Measurements from ENCODE around the gene ACBD6.

Gene ACBD6

GRCh38 chr1:180376800-180377199 is 125.6 kb downstream of the ACBD6 start:
- Histone ChIP-seq H3K27me3 (ENCODE audit: insufficient read depth, low read depth) (no peaks in the 10 kb centered on the region), H4K20me1 (ENCODE audit: insufficient read depth) (no peaks in the 10 kb centered on the region), H3K4me1 (ENCODE audit: low read depth, poor library complexity, severe bottlenecking) (peaks cover 13% of the 10 kb centered on the region), H3K27ac (no peak overlapping the region), H3K36me3 (ENCODE audit: insufficient read depth) (no peaks in the 10 kb centered on the region; the same call in 1 of the 2 replicates), H3K79me2 (ENCODE audit: insufficient read depth, low read depth) (peaks cover 38% of the 10 kb centered on the region; the same call in 1 of the 2 replicates), H3K4me3 (IDR thresholded peaks at IDR 0.05; ENCODE audit: insufficient read depth, low read depth, low read length) (no peak overlapping the region), H3K4me2 (no peak overlapping the region), H2AFZ (ENCODE audit: low read depth) (no peak overlapping the region), H3K9ac (no peak overlapping the region)
- no peak for TF ChIP-seq CTCF (conservative IDR thresholded peaks at IDR 0.05; ENCODE audit: low read depth, low read length)

- H3K27me3 ChIP-seq (ENCODE audit: insufficient read depth, low read depth), result no peaks in the 10 kb centered on the region
These were observed 126.1 kb downstream of the ACBD6 start for GRCh38 chr1:180376253-180376652.

GRCh38 chr1:180372728-180373127 is 129.6 kb downstream of the ACBD6 start:
- Histone ChIP-seq H3K4me2 (no peak overlapping the region), H3K36me3 (ENCODE audit: insufficient read depth) (no peaks in the 10 kb centered on the region), H2AFZ (ENCODE audit: low read depth) (no peak overlapping the region), H3K79me2 (ENCODE audit: insufficient read depth, low read depth) (no peaks in the 10 kb centered on the region), H3K27ac (no peak overlapping the region), H3K27me3 (ENCODE audit: insufficient read depth, low read depth) (no peaks in the 10 kb centered on the region), H3K9ac (no peak overlapping the region), H3K4me1 (ENCODE audit: low read depth, poor library complexity, severe bottlenecking) (peaks cover 20% of the 10 kb centered on the region), H4K20me1 (ENCODE audit: insufficient read depth) (no peaks in the 10 kb centered on the region), H3K4me3 (IDR thresholded peaks at IDR 0.05; ENCODE audit: insufficient read depth, low read depth, low read length) (no peak overlapping the region)
- no peak for TF ChIP-seq CTCF (conservative IDR thresholded peaks at IDR 0.05; ENCODE audit: low read depth, low read length)

More at GRCh38 chr1:180376253-180376652, 126.1 kb downstream of the ACBD6 start:
- Histone ChIP-seq H3K36me3 (ENCODE audit: insufficient read depth) (no peaks in the 10 kb centered on the region; the same call in 1 of the 2 replicates), H3K9ac (no peak overlapping the region), H3K27ac (no peak overlapping the region), H3K4me1 (ENCODE audit: low read depth, poor library complexity, severe bottlenecking) (peaks cover 10% of the 10 kb centered on the region), H3K4me3 (IDR thresholded peaks at IDR 0.05; ENCODE audit: insufficient read depth, low read depth, low read length) (no peak overlapping the region), H3K79me2 (ENCODE audit: insufficient read depth, low read depth) (peaks cover 32% of the 10 kb centered on the region; the same call in 1 of the 2 replicates), H2AFZ (ENCODE audit: low read depth) (no peak overlapping the region), H3K4me2 (no peak overlapping the region), H4K20me1 (ENCODE audit: insufficient read depth) (no peaks in the 10 kb centered on the region)
- no peak for TF ChIP-seq CTCF (conservative IDR thresholded peaks at IDR 0.05; ENCODE audit: low read depth, low read length)

GRCh38 chr1:180370597-180370996 is 131.8 kb downstream of the ACBD6 start:
- Histone ChIP-seq H3K4me3 (IDR thresholded peaks at IDR 0.05; ENCODE audit: insufficient read depth, low read depth, low read length) (no peak overlapping the region), H3K79me2 (ENCODE audit: insufficient read depth, low read depth) (no peaks in the 10 kb centered on the region), H3K36me3 (ENCODE audit: insufficient read depth) (no peaks in the 10 kb centered on the region), H3K4me1 (ENCODE audit: low read depth, poor library complexity, severe bottlenecking) (peaks cover 20% of the 10 kb centered on the region), H2AFZ (ENCODE audit: low read depth) (no peak overlapping the region), H3K9ac (no peak overlapping the region), H4K20me1 (ENCODE audit: insufficient read depth) (no peaks in the 10 kb centered on the region), H3K27me3 (ENCODE audit: insufficient read depth, low read depth) (no peaks in the 10 kb centered on the region), H3K4me2 (no peak overlapping the region), H3K27ac (no peak overlapping the region)
- TF ChIP-seq CTCF (conservative IDR thresholded peaks at IDR 0.05; ENCODE audit: low read depth, low read length), result no peak
